PC-3 (cell line): ENCODE data around the gene FMNL3. TPM values are rescaled to one million over a fixed set of nuclear protein-coding genes. Genes with fewer than 3 reads are reported as not detected.

Source experiments
- ATAC-seq: fragments of 200-7000 bp; cut with Tn5 transposase; 2 replicates; pipeline ENCODE4 v1.9.1; 2020; ENCODE audit warnings: mild to moderate bottlenecking, moderate library complexity
- BruUV-seq: library from RNA; stranded (reverse); fragments of 400-500 nt; replicated peaks from 2 replicates; lab custom pipeline; 2021; lab: Mats Ljungman, UMichigan
- CTCF ChIA-PET: fragments of 300-600 bp; sonication (Branson Sonifier 250); formaldehyde crosslinking; loops from one replicate; lab custom pipeline; 2022; ENCODE audit warnings: antibody characterized with exemption; lab: Charles Lee
- POLR2A ChIA-PET: fragments of 300-600 bp; sonication (Branson Sonifier 250); formaldehyde crosslinking; loops from one replicate; lab custom pipeline; 2022; ENCODE audit warnings: antibody characterized with exemption; ENCODE audit not compliant: unreplicated experiment; lab: Charles Lee
- DNase-seq: peaks from one replicate; pipeline ENCODE4 v3.0.0-alpha.2; 2015
- H2AFZ ChIP-seq: fragments of 300-600 bp; sonication (generic); 2 replicates; pipeline ENCODE4 v1.6.0; 2016; ENCODE audit warnings: antibody characterized with exemption, low read length
- H3F3A ChIP-seq: fragments of 300-600 bp; sonication (generic); one replicate; pipeline ENCODE4 v1.6.0; 2017; ENCODE audit warnings: antibody characterized with exemption, low read length, control low read depth, mild to moderate bottlenecking; ENCODE audit not compliant: unreplicated experiment
- H3K27ac ChIP-seq: fragments of 300-600 bp; sonication (generic); 2 replicates; pipeline ENCODE4 v1.5.1; 2016; ENCODE audit warnings: mild to moderate bottlenecking, low read length
- H3K27me3 ChIP-seq: fragments of 300-600 bp; sonication (generic); 2 replicates; pipeline ENCODE4 v1.6.1; 2016; ENCODE audit warnings: low read length, mixed read lengths
- H3K36me3 ChIP-seq: fragments of 300-600 bp; sonication (generic); 2 replicates; pipeline ENCODE4 v1.6.1; 2016; ENCODE audit warnings: low read depth, mixed run types, low read length, mixed read lengths
- H3K4me1 ChIP-seq: fragments of 300-600 bp; sonication (generic); 2 replicates; pipeline ENCODE4 v1.5.1; 2016; ENCODE audit warnings: low read length; ENCODE audit not compliant: insufficient read depth
- H3K4me2 ChIP-seq: fragments of 300-600 bp; sonication (generic); 2 replicates; pipeline ENCODE4 v1.6.0; 2016; ENCODE audit warnings: low read length
- H3K4me3 ChIP-seq: fragments of 300-600 bp; sonication (generic); 2 replicates; pipeline ENCODE4 v1.5.1; 2016; ENCODE audit warnings: mild to moderate bottlenecking, low read length, mixed read lengths
- H3K79me2 ChIP-seq: fragments of 300-600 bp; sonication (generic); 2 replicates; pipeline ENCODE4 v1.6.1; 2017; ENCODE audit warnings: low read length, mixed read lengths
- H3K9ac ChIP-seq: fragments of 300-600 bp; sonication (generic); 2 replicates; pipeline ENCODE4 v1.6.0; 2016; ENCODE audit warnings: mild to moderate bottlenecking, low read length
- H3K9me2 ChIP-seq: fragments of 300-600 bp; sonication (generic); replicated peaks from 2 replicates; pipeline ENCODE4 v1.6.1; 2016; ENCODE audit warnings: mixed run types, low read length, mixed read lengths
- H3K9me3 ChIP-seq: fragments of 300-600 bp; sonication (generic); 2 replicates; pipeline ENCODE4 v1.6.1; 2016; ENCODE audit warnings: low read length, mixed read lengths
- H4K20me1 ChIP-seq: fragments of 300-600 bp; sonication (generic); 2 replicates; pipeline ENCODE4 v1.6.1; 2016; ENCODE audit warnings: low read length, mixed read lengths
- EZH2 ChIP-seq: fragments of 300-600 bp; sonication (generic); IDR thresholded peaks from one replicate; pipeline ENCODE4 v1.6.1; 2017; ENCODE audit warnings: antibody characterized with exemption, mild to moderate bottlenecking, low read length; ENCODE audit not compliant: unreplicated experiment
- EZH2phosphoT487 ChIP-seq: fragments of 300-600 bp; sonication (generic); IDR thresholded peaks from 2 replicates; pipeline ENCODE4 v1.6.1; 2018; ENCODE audit warnings: mild to moderate bottlenecking, antibody characterized with exemption, low read length, borderline replicate concordance
- intact Hi-C: fragments of 100-400 bp; cut with micrococcal nuclease; formaldehyde crosslinking; loops from 2 replicates; pipeline ENCODE4 v1.9.0; 2023
- total RNA-seq: library from RNA; depleted of rRNA; stranded (reverse); fragments of >200 nt; gene quantifications from 2 replicates; pipeline ENCODE4 v1.2.3, GENCODE V29; 2014
- TF ChIP-seq, protein P1 (sequence below): fragments of 300-600 bp; sonication (generic); conservative IDR thresholded peaks from 2 replicates; pipeline ENCODE4 v1.5.1; 2017; ENCODE audit warnings: antibody characterized with exemption, low read depth, mild to moderate bottlenecking, low read length

Gene FMNL3
- total RNA-seq, 1 experiment from 2014 or later, result 6.2 TPM

DNA sequence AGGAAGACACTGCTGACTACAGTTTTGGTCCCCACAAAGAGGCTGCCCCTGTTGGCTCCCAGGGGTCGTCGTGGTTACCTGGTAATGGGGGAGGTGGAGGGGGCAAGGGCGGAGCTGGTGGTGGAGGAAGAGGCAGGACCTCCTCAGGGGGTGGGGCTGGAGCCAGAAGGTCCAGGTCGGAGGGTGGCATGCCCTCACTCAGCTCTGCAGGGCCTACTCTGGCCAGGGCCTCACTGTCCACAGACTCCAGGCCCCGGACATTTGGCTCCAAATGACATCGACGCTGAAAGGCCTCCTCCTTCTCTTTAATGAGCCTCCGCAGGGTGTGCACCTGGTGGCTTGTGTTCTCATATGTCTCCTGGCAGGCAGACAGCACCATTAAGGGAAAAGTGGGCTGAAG lies 55.4 kb downstream of the FMNL3 start:
- Histone ChIP-seq H3K36me3 (no peaks in the 10 kb centered on the region), H3K79me2 (no peaks in the 10 kb centered on the region), H2AFZ (no peak overlapping the region), H4K20me1 (no peaks in the 10 kb centered on the region), H3K4me3 (no peak overlapping the region), H3K9ac (no peak overlapping the region), H3K4me1 (no peaks in the 10 kb centered on the region), H3K27ac (no peak overlapping the region), H3F3A (no peaks in the 10 kb centered on the region), H3K27me3 (no peaks in the 10 kb centered on the region), H3K9me3 (no peaks in the 10 kb centered on the region), H3K9me2 (no peaks in the 10 kb centered on the region), H3K4me2 (no peak overlapping the region)
- CTCF ChIA-PET, result no interaction called here
- BruUV-seq, result no TSS peak
- no peak for ATAC-seq
- POLR2A ChIA-PET, result interaction anchor here (0.6 kb wide), 1 partner anchor 33 kb away, joined by 8 read pairs; no protein-coding TSS in a partner anchor
- TF ChIP-seq, protein P1, sequence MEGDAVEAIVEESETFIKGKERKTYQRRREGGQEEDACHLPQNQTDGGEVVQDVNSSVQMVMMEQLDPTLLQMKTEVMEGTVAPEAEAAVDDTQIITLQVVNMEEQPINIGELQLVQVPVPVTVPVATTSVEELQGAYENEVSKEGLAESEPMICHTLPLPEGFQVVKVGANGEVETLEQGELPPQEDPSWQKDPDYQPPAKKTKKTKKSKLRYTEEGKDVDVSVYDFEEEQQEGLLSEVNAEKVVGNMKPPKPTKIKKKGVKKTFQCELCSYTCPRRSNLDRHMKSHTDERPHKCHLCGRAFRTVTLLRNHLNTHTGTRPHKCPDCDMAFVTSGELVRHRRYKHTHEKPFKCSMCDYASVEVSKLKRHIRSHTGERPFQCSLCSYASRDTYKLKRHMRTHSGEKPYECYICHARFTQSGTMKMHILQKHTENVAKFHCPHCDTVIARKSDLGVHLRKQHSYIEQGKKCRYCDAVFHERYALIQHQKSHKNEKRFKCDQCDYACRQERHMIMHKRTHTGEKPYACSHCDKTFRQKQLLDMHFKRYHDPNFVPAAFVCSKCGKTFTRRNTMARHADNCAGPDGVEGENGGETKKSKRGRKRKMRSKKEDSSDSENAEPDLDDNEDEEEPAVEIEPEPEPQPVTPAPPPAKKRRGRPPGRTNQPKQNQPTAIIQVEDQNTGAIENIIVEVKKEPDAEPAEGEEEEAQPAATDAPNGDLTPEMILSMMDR, result no peak
- TF ChIP-seq EZH2, result no peak
- TF ChIP-seq EZH2phosphoT487, result no peak
- intact Hi-C loops, result no loop called here
- no peak for DNase-seq

DNA sequence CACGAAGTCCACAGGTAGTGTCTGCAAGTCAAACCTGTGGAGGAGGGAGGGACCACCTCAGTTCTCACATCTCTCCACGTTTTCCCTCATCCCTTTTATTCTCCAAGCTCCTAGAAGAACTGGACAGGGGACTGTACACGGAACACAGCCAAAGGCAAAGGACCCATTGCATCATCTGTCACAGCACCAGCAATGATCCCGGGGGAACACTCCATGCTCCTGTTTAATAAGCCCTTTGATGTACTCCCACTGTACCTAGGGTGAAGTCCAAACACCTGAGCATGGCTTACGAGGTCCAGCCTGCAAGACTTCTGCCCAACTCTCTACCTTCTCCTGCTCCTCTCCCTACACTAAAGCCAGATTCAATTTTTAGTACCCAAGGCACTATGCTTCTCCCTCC lies 57.3 kb downstream of the FMNL3 start:
- intact Hi-C loops, result no loop called here
- CTCF ChIA-PET, result no interaction called here

DNA sequence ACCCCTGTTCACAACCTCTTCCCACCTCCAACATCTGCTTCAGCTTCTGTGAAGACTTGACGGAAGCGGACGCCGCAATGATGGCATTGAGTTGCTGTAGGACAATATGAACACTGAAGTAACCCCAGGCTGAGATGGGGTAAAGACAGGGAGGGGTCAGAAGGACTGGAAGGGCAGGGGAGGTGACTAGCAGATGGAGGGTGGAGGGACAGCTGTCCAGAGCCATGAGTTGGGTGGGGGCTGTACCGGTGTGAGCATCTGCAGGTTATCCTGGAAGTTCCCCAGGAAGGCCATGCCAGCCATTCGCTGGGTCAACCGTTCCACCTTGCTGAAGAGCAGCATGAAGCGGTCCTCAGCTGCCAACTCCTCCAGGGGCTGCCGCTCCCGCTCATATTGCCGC lies 57.8 kb downstream of the FMNL3 start:
- Histone ChIP-seq H3K27me3 (no peaks in the 10 kb centered on the region), H2AFZ (no peak overlapping the region), H4K20me1 (no peaks in the 10 kb centered on the region), H3K4me3 (no peak overlapping the region), H3K9me3 (no peaks in the 10 kb centered on the region), H3K9me2 (no peaks in the 10 kb centered on the region), H3F3A (no peaks in the 10 kb centered on the region), H3K9ac (no peak overlapping the region), H3K79me2 (no peaks in the 10 kb centered on the region), H3K4me2 (no peak overlapping the region), H3K4me1 (no peaks in the 10 kb centered on the region), H3K36me3 (no peaks in the 10 kb centered on the region), H3K27ac (no peak overlapping the region)
- DNase-seq (no peak), ATAC-seq (no peak)
- intact Hi-C loops, result no loop called here
- no TSS peak for BruUV-seq
- POLR2A ChIA-PET, result no interaction called here
- CTCF ChIA-PET, result no interaction called here
- TF ChIP-seq EZH2phosphoT487, result no peak
- TF ChIP-seq, protein P1, result no peak
- no peak for TF ChIP-seq EZH2

More for the DNA sequence above, 57.3 kb downstream of the FMNL3 start:
- H3K27ac ChIP-seq, result no peak overlapping the region
- BruUV-seq, result no TSS peak
- H3K27me3 ChIP-seq, result no peaks in the 10 kb centered on the region
- DNase-seq, result no peak
- no peak overlapping the region for H3K9ac ChIP-seq
- POLR2A ChIA-PET, result no interaction called here
- H3K9me2 ChIP-seq, result no peaks in the 10 kb centered on the region
- no peak overlapping the region for H3K4me3 ChIP-seq
- no peaks in the 10 kb centered on the region for H3F3A ChIP-seq
- H3K9me3 ChIP-seq, result no peaks in the 10 kb centered on the region
- no peaks in the 10 kb centered on the region for H3K36me3 ChIP-seq
- no peak for TF ChIP-seq EZH2
- TF ChIP-seq, protein P1, result no peak
- TF ChIP-seq EZH2phosphoT487, result no peak
- ATAC-seq, result no peak
- no peak overlapping the region for H2AFZ ChIP-seq
- no peaks in the 10 kb centered on the region for H3K4me1 ChIP-seq
- H3K79me2 ChIP-seq, result no peaks in the 10 kb centered on the region
- no peak overlapping the region for H3K4me2 ChIP-seq
- no peaks in the 10 kb centered on the region for H4K20me1 ChIP-seq
